Esophagus muscularis mucosa (tissue), 4 donors: ENCODE data around the gene ZEB2. TPM values are rescaled to one million over a fixed set of nuclear protein-coding genes. Genes with fewer than 3 reads are reported as not detected.

ENCODE experiments used
- DNase-seq: peaks from one replicate; pipeline ENCODE4 v3.0.0-alpha.2; 2017; ENCODE audit errors: extremely low spot score
- H3K27ac ChIP-seq, 4 donors: fragments of 200-600 bp; sonication (generic); replicated peaks in 1 of 4; 1 replicate in 3 of 4; 2 replicates in 1 of 4; pipeline ENCODE4 v1.5.1; 2016 to 2019; ENCODE audit warnings: mild to moderate bottlenecking in 1 of 4
- H3K27me3 ChIP-seq, 4 donors: fragments of 200-600 bp; sonication (generic); one replicate each; pipeline versions ENCODE4 v1.5.1 to v1.6.0; 2016 to 2019
- H3K36me3 ChIP-seq, 4 donors: fragments of 200-600 bp; sonication (generic); one replicate each; pipeline ENCODE4 v1.5.1; 2016 to 2019
- H3K4me1 ChIP-seq, 4 donors: fragments of 200-600 bp; sonication (generic); one replicate each; pipeline ENCODE4 v1.5.1; 2016 to 2019
- H3K4me3 ChIP-seq, 4 donors: fragments of 200-600 bp; sonication (generic); 1 replicate in 2 of 4; 2 replicates in 2 of 4; pipeline ENCODE4 v1.5.1; 2016 to 2019; ENCODE audit warnings: mild to moderate bottlenecking in 4 of 4, moderate library complexity in 1 of 4
- H3K9me3 ChIP-seq, 4 donors: fragments of 200-600 bp; sonication (generic); 1 replicate in 3 of 4; 2 replicates in 1 of 4; pipeline ENCODE4 v1.5.1; 2016 to 2019
- EP300 ChIP-seq: sonication (generic); formaldehyde crosslinking; IDR thresholded peaks from one replicate; pipeline ENCODE4 v1.6.1; 2017; ENCODE audit warnings: antibody characterized with exemption
- POLR2A ChIP-seq: fragments of 450-650 bp; IDR thresholded peaks from one replicate; pipeline ENCODE4 v1.6.1; 2017; ENCODE audit warnings: antibody characterized with exemption, moderate library complexity, mild to moderate bottlenecking, low read depth
- POLR2AphosphoS5 ChIP-seq, 2 donors: sonication (generic); formaldehyde crosslinking; IDR thresholded peaks; one replicate each; pipeline ENCODE4 v1.6.1; 2017; ENCODE audit warnings: antibody characterized with exemption in 2 of 2
- WGBS: methylation state at CpG from one replicate; pipeline ENCODE4 v1.1.5; 2018; 5-methylcytosine and 5-hydroxymethylcytosine counted together
- intact Hi-C: fragments of 100-400 bp; cut with DNase I; formaldehyde crosslinking; loops from one replicate; pipeline ENCODE4 v1.15.1; 2023
- total RNA-seq, 4 donors: library from RNA; depleted of rRNA; stranded (reverse); fragments of >200 nt; gene quantifications; one replicate each; pipeline versions ENCODE4 v1.1.0 to v1.2.1, GENCODE V29; 2016
- TF ChIP-seq, protein P1 (sequence below), 3 experiments: fragments of 200-600 bp in 2 of 3; fragments of 450-650 bp in 1 of 3; sonication (generic) in 2 of 3; IDR thresholded peaks; one replicate each; pipeline ENCODE4 v1.5.1; 2017 to 2019; ENCODE audit warnings: antibody characterized with exemption in 3 of 3, mild to moderate bottlenecking in 2 of 3, moderate library complexity in 1 of 3

ZEB2 gene
- total RNA-seq, 4 donors from 2014 or later: 41.2 to 68.3 (median 55.7) TPM

DNA sequence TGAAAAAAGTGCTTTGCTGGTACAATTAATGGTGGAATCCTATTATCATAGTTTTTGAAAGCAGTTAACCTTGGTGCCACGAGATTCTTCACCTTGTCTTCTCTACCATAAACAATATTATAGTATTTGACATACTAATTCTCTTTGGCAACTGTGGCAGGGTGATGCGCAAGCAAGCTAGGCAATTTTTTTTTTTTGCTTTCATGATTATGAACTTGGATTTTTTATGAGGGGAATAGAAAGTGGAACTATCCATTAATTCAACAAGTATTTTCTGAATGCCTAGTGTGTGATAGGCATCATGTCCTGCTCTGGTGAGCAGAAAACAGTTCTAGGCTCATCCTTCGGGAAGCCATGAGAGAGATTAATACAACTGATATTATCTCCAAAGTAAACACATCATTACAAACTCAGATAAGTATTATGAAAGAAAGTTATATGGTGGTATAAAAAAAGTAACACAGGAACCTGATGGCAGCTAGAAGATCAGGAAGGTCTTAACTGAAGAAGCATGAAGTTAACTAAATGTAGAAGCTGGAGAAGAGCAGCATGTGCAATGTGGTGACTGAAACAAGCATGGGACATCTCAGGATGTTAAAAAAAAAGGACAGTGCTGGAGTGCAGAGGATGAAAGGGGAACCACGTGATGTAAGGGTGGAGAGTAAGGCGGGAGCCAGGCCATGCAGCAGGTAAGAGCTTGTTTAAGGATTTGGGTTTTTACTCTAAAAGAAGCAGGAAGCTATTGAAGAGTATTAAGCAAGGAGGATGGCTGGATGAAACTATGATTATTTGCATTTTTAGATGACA lies 113.7 kb downstream of the ZEB2 start:
- H3K4me3 ChIP-seq: no peak overlapping the region
- intact Hi-C loops: no loop called here
- peaks cover 0 to 18% (median 3%) of the 10 kb centered on the region in 4 donors for H3K36me3 ChIP-seq
- TF ChIP-seq EP300 (no peak), POLR2A (no peak), POLR2AphosphoS5 (IDR thresholded peaks at IDR 0.05) (no peak)
- TF ChIP-seq, protein P1, sequence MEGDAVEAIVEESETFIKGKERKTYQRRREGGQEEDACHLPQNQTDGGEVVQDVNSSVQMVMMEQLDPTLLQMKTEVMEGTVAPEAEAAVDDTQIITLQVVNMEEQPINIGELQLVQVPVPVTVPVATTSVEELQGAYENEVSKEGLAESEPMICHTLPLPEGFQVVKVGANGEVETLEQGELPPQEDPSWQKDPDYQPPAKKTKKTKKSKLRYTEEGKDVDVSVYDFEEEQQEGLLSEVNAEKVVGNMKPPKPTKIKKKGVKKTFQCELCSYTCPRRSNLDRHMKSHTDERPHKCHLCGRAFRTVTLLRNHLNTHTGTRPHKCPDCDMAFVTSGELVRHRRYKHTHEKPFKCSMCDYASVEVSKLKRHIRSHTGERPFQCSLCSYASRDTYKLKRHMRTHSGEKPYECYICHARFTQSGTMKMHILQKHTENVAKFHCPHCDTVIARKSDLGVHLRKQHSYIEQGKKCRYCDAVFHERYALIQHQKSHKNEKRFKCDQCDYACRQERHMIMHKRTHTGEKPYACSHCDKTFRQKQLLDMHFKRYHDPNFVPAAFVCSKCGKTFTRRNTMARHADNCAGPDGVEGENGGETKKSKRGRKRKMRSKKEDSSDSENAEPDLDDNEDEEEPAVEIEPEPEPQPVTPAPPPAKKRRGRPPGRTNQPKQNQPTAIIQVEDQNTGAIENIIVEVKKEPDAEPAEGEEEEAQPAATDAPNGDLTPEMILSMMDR (IDR thresholded peaks at IDR 0.05): no peak
- WGBS: 78% methylated on average over 5 of the region's 5 CpGs
- peaks cover 7 to 13% (median 8%) of the 10 kb centered on the region in 4 donors for H3K4me1 ChIP-seq
- H3K9me3 ChIP-seq: no peaks in the 10 kb centered on the region
- DNase-seq: no peak
- no peak overlapping the region for H3K27ac ChIP-seq
- H3K27me3 ChIP-seq: peaks cover 0 to 5% (median 0%) of the 10 kb centered on the region in 4 donors

DNA sequence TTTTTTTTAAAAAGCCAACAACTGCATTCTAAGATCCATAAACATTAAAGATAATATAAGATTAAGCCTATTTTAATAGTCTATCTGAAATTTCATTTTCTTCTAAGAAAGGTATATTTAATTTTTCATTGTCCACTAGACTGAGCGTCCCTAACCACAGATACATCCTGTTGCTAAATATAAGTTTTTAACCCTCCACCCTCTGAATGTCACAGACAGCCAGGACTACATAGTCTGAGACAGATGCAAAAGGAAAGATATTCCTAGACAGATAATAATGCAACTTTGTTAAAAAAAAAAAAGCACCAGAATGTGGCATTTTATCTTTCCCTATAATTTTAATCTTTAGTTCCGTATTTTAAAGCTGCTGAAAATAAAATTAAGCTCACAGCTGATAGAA lies 114.6 kb downstream of the ZEB2 start:
- DNase-seq: no peak
- no peak overlapping the region for H3K27ac ChIP-seq
- TF ChIP-seq POLR2AphosphoS5 (IDR thresholded peaks at IDR 0.05): no peak
- TF ChIP-seq, protein P1 (IDR thresholded peaks at IDR 0.05): no peak
- no peak for TF ChIP-seq POLR2A
- TF ChIP-seq EP300: no peak
- H3K27me3 ChIP-seq: peaks cover 0 to 5% (median 0%) of the 10 kb centered on the region in 4 donors
- intact Hi-C loops: no loop called here
- no peak overlapping the region for H3K4me3 ChIP-seq
- WGBS: 64% methylated on average over 2 of the region's 2 CpGs
- peaks cover 7 to 13% (median 8%) of the 10 kb centered on the region in 4 donors for H3K4me1 ChIP-seq
- H3K9me3 ChIP-seq: no peaks in the 10 kb centered on the region
- peaks cover 0 to 27% (median 5%) of the 10 kb centered on the region in 4 donors for H3K36me3 ChIP-seq

DNA sequence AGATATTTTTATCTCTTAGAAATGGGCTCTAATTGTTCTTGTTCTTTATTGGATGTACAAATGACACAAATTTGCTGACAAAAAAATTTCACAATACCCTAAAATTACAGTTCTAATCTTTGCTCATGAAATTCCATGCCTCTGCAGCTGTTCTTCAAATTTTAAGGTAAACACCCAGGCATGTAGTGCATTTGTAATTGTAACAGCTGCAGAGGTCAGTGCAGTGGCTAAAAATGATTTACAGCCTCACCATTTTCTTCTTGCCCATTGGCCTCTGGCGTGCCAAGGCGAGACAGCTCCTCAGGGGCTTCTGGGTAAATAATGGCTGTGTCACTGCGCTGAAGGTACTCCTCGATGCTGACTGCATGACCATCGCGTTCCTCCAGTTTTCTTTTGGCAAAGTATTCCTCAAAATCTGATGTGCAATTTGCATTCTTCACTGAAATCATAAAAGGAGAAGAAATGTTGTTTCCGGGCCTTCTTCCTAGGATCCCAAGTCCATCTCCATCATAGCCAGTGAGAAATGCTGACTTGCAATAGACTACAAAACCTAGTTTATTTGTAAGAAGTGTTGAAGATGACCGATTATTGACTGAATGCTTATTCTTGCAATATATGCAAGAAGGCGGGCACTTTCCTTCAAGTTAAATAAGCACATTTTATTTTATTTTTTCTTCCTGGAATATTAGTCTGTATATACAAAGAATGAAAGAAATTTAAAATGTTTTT lies 115.2 kb downstream of the ZEB2 start:
- H3K4me3 ChIP-seq: no peak overlapping the region
- TF ChIP-seq, protein P1 (IDR thresholded peaks at IDR 0.05): no peak
- no peak for TF ChIP-seq POLR2AphosphoS5 (IDR thresholded peaks at IDR 0.05)
- TF ChIP-seq POLR2A: no peak
- TF ChIP-seq EP300: no peak
- intact Hi-C loops: no loop called here
- WGBS: 81% methylated on average over 9 of the region's 9 CpGs
- H3K36me3 ChIP-seq: peaks cover 0 to 33% (median 6%) of the 10 kb centered on the region in 4 donors
- no peak for DNase-seq
- H3K27ac ChIP-seq: no peak overlapping the region
- H3K27me3 ChIP-seq: peaks cover 0 to 5% (median 0%) of the 10 kb centered on the region in 4 donors
- H3K9me3 ChIP-seq: no peaks in the 10 kb centered on the region
- H3K4me1 ChIP-seq: peaks cover 7 to 13% (median 8%) of the 10 kb centered on the region in 4 donors

DNA sequence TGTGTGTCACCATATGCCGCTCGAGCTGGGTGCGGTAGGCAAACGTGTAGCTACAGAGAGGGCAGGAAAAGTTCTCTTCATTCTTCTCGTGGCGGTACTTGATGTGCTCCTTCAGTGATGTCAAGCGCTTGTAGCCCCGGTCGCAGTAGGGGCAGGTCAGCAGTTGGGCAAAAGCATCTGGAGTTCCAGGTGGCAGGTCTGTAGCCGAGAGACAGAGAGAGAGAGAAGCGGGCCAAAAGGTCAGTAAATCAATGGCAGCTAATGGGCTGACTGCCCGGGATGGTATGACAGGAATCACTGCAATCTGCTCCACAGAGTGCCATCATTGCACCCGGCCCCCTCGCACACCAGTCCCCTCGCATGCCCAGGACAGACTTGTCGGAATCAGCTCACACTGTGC lies 116.0 kb downstream of the ZEB2 start:
- Histone ChIP-seq H3K36me3 (peaks cover 0 to 36% (median 11%) of the 10 kb centered on the region in 4 donors), H3K27ac (peak overlapping the region in 2 of 4 donors; percentile 21 to 37), H3K9me3 (no peaks in the 10 kb centered on the region), H3K27me3 (peaks cover 0 to 5% (median 0%) of the 10 kb centered on the region in 4 donors), H3K4me3 (no peak overlapping the region), H3K4me1 (peaks cover 7 to 13% (median 8%) of the 10 kb centered on the region in 4 donors)
- 64% methylated on average over 12 of the region's 16 CpGs for WGBS
- DNase-seq: no peak
- TF ChIP-seq, protein P1 (IDR thresholded peaks at IDR 0.05): no peak
- TF ChIP-seq POLR2AphosphoS5 (IDR thresholded peaks at IDR 0.05): no peak
- no peak for TF ChIP-seq POLR2A
- TF ChIP-seq EP300: no peak
- intact Hi-C loops: no loop called here
